Measurements from ENCODE around the gene MT1HL1. TPM values are rescaled to one million over a fixed set of nuclear protein-coding genes. Genes with fewer than 3 reads are reported as not detected.

MT1HL1 gene
- total RNA-seq, 1 experiment from 2014 or later, result not detected

DNA sequence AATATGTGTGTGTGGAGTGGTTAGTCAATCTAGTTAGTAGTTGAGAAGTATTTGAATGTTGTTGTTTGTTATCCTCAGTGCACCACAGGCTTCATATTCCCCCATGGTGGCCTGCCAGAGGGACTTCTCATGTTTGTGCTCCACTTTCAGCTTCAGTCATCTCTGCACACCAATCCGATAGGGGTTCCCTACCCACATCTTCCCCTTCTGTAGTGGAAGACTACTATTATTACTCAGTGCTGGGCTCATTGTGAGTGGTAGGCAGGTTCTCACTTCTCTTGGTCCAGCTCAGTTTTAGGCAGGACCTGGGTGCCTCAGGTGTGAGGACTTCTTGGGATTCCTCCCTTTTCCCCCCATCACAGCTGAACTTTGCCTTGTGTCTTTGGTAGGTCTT lies 14.2 kb downstream of the MT1HL1 start:
- Histone ChIP-seq H3T11ph (ENCODE audit: low read length) (no peak overlapping the region), H2BK20ac (ENCODE audit: low read depth, low read length, poor library complexity, severe bottlenecking) (no peak overlapping the region), H3K4ac (ENCODE audit: low read depth, low read length) (no peak overlapping the region), H3K9ac (ENCODE audit: extremely low read depth, insufficient read length, low read length) (no peak overlapping the region), H3K9me3 (ENCODE audit: control insufficient read depth, low read depth, low read length) (no peaks in the 10 kb centered on the region), H3K56ac (ENCODE audit: insufficient read length, low read depth, low read length) (no peak overlapping the region), H3K18ac (ENCODE audit: insufficient read length, low read depth, low read length) (no peak overlapping the region), H2AFZ (ENCODE audit: low read length) (no peak overlapping the region), H3K27me3 (ENCODE audit: insufficient read depth, low read length) (no peaks in the 10 kb centered on the region), H3K79me2 (ENCODE audit: insufficient read depth, low read length) (no peaks in the 10 kb centered on the region), H4K91ac (ENCODE audit: insufficient read length, low read depth, low read length) (no peak overlapping the region), H3K23me2 (ENCODE audit: insufficient read length, low read depth, low read length, poor library complexity, severe bottlenecking) (no peaks in the 10 kb centered on the region), H3K14ac (ENCODE audit: insufficient read depth, low read length) (no peak overlapping the region), H2AK5ac (ENCODE audit: insufficient read length, low read length) (no peak overlapping the region), H3K27ac (ENCODE audit: insufficient read length, low read depth, low read length) (no peak overlapping the region), H2BK12ac (ENCODE audit: insufficient read length, low read depth, low read length) (no peak overlapping the region), H4K8ac (replicated peaks; ENCODE audit: insufficient read length, low read depth, low read length) (no peak overlapping the region), H2BK5ac (ENCODE audit: insufficient read length, low read length) (no peak overlapping the region), H3K79me1 (ENCODE audit: insufficient read depth, low read depth, low read length, poor library complexity, severe bottlenecking) (no peaks in the 10 kb centered on the region), H4K20me1 (ENCODE audit: control insufficient read depth, insufficient read depth, insufficient read length) (no peaks in the 10 kb centered on the region), H2BK15ac (ENCODE audit: low read depth, low read length) (no peak overlapping the region), H2BK120ac (ENCODE audit: low read depth, low read length, poor library complexity, severe bottlenecking) (no peak overlapping the region), H4K5ac (ENCODE audit: insufficient read length, low read depth, low read length) (no peak overlapping the region), H3K4me1 (ENCODE audit: insufficient read depth, low read length) (no peaks in the 10 kb centered on the region), H3K23ac (ENCODE audit: insufficient read length, low read depth, low read length) (no peak overlapping the region), H3K4me2 (ENCODE audit: insufficient read depth, insufficient read length, low read length) (no peak overlapping the region)
- Mint-ChIP-seq H3K4me3 (no peak overlapping the region), H3K27ac (no peak overlapping the region), H3K4me1 (no peaks in the 10 kb centered on the region), H3K36me3 (ENCODE audit: insufficient read depth in 1 of 3, low read depth in 3 of 3) (peaks cover 3 to 23% (median 9%) of the 10 kb centered on the region in 3 experiments; a peak in 5 of 7 replicates), H3K9me3 (peaks cover 23 to 25% of the 10 kb centered on the region in 2 experiments), H3K27me3 (ENCODE audit: low read depth) (peaks cover 3% of the 10 kb centered on the region; the same call in 1 of the 2 replicates)
- no peak for TF ChIP-seq CTCF (conservative IDR thresholded peaks at IDR 0.05)
- WGBS (ENCODE audit: extremely low coverage, insufficient read length, low lambda C conversion rate), result no CpG with 5 or more reads among the region's 1 CpG
- no peak for DNase-seq
